ENCODE measurements around the gene VEGFD. TPM values are rescaled to one million over a fixed set of nuclear protein-coding genes. Genes with fewer than 3 reads are reported as not detected.

The VEGFD gene
- total and polyA plus RNA-seq, 2 donors (not counting 3 experiments of a cell fraction or from before 2014, with no cell fraction given): 0.40 to 0.64 TPM

DNA sequence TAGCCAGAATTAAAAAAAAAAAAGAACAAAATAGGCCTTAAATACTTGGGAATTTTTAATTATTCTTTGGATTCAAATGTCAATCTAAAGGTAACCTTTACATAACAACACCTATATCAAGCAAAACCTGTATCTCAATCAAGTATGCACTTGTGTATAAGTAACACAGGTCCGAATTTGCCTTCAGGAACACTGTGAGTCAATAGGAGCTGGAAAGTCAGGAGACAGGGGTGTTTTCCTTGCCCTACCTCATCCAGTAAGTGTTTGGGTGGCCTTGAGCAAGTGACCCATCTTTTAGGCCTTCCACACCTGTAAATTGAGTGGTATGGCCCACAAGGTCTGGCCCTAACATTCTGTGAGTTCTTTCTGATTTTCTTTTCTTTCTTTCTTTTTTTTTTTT is 40.8 kb upstream of the VEGFD start:
- CTCF ChIA-PET: no interaction called here
- Histone ChIP-seq H3K27me3 (ENCODE audit: control insufficient read depth in 2 of 2, insufficient read depth in 2 of 2, low read length in 2 of 2) (no peaks in the 10 kb centered on the region), H3K9me3 (replicated peaks; ENCODE audit: control insufficient read depth, insufficient read depth, low read length) (no peaks in the 10 kb centered on the region), H3K4me3 (replicated peaks in 1 of 3; ENCODE audit: insufficient read depth in 1 of 3, low read depth in 1 of 3, low read length in 3 of 3) (no peak overlapping the region), H3K9me1 (replicated peaks; ENCODE audit: control insufficient read depth, extremely low read depth, insufficient read depth, low read length) (no peaks in the 10 kb centered on the region), H3K79me2 (ENCODE audit: control insufficient read depth, insufficient read depth, low read length) (peaks cover 39% of the 10 kb centered on the region), H3K36me3 (ENCODE audit: control insufficient read depth in 2 of 2, extremely low read depth in 1 of 2, insufficient read depth in 2 of 2, low read length in 2 of 2) (peaks cover 2% of the 10 kb centered on the region in 2 experiments), H3K9ac (replicated peaks; ENCODE audit: extremely low read depth, insufficient read depth, low read length) (no peak overlapping the region), H2AFZ (ENCODE audit: low read depth, low read length) (no peak overlapping the region), H3K27ac (ENCODE audit: insufficient read depth, low read depth, low read length) (no peak overlapping the region), H3K4me1 (ENCODE audit: control insufficient read depth, extremely low read depth, insufficient read depth, low read length) (no peaks in the 10 kb centered on the region), H4K20me1 (replicated peaks; ENCODE audit: control insufficient read depth, extremely low read depth, insufficient read depth, low read length) (no peaks in the 10 kb centered on the region), H3K4me2 (ENCODE audit: insufficient read depth, low read length) (no peak overlapping the region)
- FAIRE-seq (no peak), DNase-seq (ENCODE audit: low read depth, low spot score) (no peak)
- dilution Hi-C loops (cut with MboI; ENCODE audit: extremely low pct_ligation_motif_present, low sequenced_read_pairs) (no loop called here), intact Hi-C loops (cut with micrococcal nuclease) (no loop called here)
- POLR2A ChIA-PET: no interaction called here
- TF ChIP-seq MYC (IDR thresholded peaks at IDR 0.05; ENCODE audit: low read depth, low read length): no peak
- TF ChIP-seq, protein P1, sequence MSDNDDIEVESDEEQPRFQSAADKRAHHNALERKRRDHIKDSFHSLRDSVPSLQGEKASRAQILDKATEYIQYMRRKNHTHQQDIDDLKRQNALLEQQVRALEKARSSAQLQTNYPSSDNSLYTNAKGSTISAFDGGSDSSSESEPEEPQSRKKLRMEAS (IDR thresholded peaks at IDR 0.05; ENCODE audit: insufficient read depth, insufficient read length): no peak
- no peak for TF ChIP-seq EZH2 (IDR thresholded peaks at IDR 0.05; ENCODE audit: borderline replicate concordance, low read depth, low read length, severe bottlenecking)
- TF ChIP-seq, protein P2, sequence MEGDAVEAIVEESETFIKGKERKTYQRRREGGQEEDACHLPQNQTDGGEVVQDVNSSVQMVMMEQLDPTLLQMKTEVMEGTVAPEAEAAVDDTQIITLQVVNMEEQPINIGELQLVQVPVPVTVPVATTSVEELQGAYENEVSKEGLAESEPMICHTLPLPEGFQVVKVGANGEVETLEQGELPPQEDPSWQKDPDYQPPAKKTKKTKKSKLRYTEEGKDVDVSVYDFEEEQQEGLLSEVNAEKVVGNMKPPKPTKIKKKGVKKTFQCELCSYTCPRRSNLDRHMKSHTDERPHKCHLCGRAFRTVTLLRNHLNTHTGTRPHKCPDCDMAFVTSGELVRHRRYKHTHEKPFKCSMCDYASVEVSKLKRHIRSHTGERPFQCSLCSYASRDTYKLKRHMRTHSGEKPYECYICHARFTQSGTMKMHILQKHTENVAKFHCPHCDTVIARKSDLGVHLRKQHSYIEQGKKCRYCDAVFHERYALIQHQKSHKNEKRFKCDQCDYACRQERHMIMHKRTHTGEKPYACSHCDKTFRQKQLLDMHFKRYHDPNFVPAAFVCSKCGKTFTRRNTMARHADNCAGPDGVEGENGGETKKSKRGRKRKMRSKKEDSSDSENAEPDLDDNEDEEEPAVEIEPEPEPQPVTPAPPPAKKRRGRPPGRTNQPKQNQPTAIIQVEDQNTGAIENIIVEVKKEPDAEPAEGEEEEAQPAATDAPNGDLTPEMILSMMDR (IDR thresholded peaks at IDR 0.05; ENCODE audit: extremely low read depth in 1 of 2, insufficient read depth in 1 of 2, low read depth in 1 of 2, low read length in 2 of 2): no peak
- TF ChIP-seq POLR2A (IDR thresholded peaks at IDR 0.05; ENCODE audit: low read depth, low read length): no peak
- no peak for TF ChIP-seq POLR2AphosphoS5 (IDR thresholded peaks at IDR 0.05; ENCODE audit: insufficient read depth, low read depth, low read length)
- TF ChIP-seq GATA2 (IDR thresholded peaks at IDR 0.05; ENCODE audit: insufficient read depth, insufficient read length, low read depth, low read length): no peak
- TF ChIP-seq FOS (IDR thresholded peaks at IDR 0.05; ENCODE audit: borderline replicate concordance, insufficient read depth, low read length): no peak
- TF ChIP-seq JUN (IDR thresholded peaks at IDR 0.05; ENCODE audit: borderline replicate concordance, insufficient read depth, insufficient read length, low read depth): no peak
- no TSS peak for BruUV-seq (replicated peaks)
